ENCODE data around the gene KAZALD1. TPM values are rescaled to one million over a fixed set of nuclear protein-coding genes. Genes with fewer than 3 reads are reported as not detected.

Gene KAZALD1
- total and polyA plus RNA-seq, 11 donors, result 1.9 to 11.1 (median 7.4) TPM

DNA sequence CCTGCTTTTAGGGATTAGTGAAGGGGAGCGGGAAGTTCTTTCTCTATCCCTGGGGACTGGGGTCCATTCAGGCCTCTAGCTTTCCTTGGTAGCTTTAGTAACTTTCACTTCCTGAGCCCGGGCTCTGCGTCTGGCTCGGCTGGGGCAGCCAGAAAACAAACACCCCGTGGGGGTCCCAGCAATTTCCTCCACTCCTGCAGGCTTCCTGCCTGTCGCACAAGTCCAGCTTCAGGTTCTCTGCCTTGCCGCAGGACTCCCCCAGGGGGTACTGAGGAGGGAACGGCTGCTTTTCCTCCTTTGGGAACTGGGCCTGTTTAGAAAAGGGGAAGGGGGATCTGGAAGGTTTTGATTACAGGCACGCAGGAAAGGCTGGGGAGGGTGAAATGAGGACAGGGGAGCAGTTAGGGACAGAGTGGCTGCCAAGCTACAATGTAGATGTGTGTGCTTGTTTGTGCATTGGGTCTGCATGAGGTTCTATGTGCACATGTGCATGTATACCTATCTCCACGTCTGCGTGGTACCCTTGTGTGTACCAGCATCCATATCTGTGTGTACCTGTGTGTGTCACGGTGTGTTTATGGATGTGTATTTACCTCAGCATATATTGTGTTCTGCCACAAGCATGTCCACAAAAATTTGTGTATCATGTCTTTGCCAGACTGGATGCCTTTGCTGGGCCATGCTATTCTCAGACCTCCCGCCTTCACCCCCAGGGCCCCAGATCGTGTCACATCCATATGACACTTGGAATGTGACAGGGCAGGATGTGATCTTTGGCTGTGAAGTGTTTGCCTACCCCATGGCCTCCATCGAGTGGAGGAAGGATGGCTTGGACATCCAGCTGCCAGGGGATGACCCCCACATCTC lies 2.0 kb downstream of the KAZALD1 start:
- peaks cover 0 to 34% (median 0%) of the 10 kb centered on the region in 9 donors for H3K27me3 ChIP-seq
- H3K4me3 ChIP-seq, result peak overlapping the region in 9 of 12 donors; percentile 72 to 88 (median 81)
- ATAC-seq (no peak), DNase-seq (peak in 4 of 5 donors; percentile 48 to 58 (median 52))
- no peaks in the 10 kb centered on the region for H3K9me3 ChIP-seq
- intact Hi-C loops (cut with DNase I), result loop anchor here in 3 of 10 donors (5.0 to 10.0 kb wide), 2 partner anchors 66 to 69 kb away; partner anchors contain the start of gene LZTS2 (in 3 of the 3)
- TF ChIP-seq POLR2A (IDR thresholded peaks at IDR 0.05) (no peak), CTCF (IDR thresholded peaks at IDR 0.05) (no peak)
- WGBS, 4 donors, result 39 to 54% (median 46%) methylated on average over 14 to 15 of the region's 15 CpGs
- H3K36me3 ChIP-seq, result no peaks in the 10 kb centered on the region
- peaks cover 0 to 75% (median 54%) of the 10 kb centered on the region in 12 donors for H3K4me1 ChIP-seq
- peak overlapping the region in 10 of 12 donors; percentile 93 to 100 (median 98) for H3K27ac ChIP-seq

DNA sequence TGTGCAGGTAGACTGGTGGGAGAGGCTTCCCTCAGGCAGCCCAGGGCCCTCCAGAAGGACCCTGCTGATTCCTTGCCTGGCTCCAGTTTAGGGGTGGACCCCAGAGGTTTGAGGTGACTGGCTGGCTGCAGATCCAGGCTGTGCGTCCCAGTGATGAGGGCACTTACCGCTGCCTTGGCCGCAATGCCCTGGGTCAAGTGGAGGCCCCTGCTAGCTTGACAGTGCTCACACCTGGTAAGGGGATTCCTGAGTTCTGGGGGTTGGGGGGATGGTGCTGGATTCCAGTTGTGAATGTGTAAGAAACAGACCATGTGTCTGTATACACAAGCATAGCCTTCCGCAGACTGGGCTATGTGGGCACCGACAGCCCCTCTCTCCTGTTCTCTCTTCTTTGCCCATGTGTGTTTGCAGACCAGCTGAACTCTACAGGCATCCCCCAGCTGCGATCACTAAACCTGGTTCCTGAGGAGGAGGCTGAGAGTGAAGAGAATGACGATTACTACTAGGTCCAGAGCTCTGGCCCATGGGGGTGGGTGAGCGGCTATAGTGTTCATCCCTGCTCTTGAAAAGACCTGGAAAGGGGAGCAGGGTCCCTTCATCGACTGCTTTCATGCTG lies 2.7 kb downstream of the KAZALD1 start:
- intact Hi-C loops (cut with DNase I), result loop anchor here in 4 of 10 donors (5.0 to 10.0 kb wide), 3 partner anchors 32 to 70 kb away; partner anchors contain the start of genes LZTS2 (in 4 of the 4), PDZD7 (in 1 of the 4) and SFXN3 (in 1 of the 4)
- 85 to 91% (median 88%) methylated on average over 7 to 9 of the region's 9 CpGs for WGBS, 4 donors
- Histone ChIP-seq H3K9me3 (no peaks in the 10 kb centered on the region), H3K27ac (peak overlapping the region in 9 of 12 donors; percentile 29 to 99 (median 98)), H3K27me3 (peaks cover 0 to 34% (median 0%) of the 10 kb centered on the region in 9 donors), H3K4me1 (peaks cover 0 to 74% (median 54%) of the 10 kb centered on the region in 12 donors), H3K4me3 (no peak overlapping the region), H3K36me3 (no peaks in the 10 kb centered on the region)
- no peak for DNase-seq
- no peak for TF ChIP-seq CTCF (IDR thresholded peaks at IDR 0.05)
- TF ChIP-seq POLR2A (IDR thresholded peaks at IDR 0.05), result no peak
- ATAC-seq, result no peak

GRCh38 chr10:101065481-101066145 lies 3.8 kb downstream of the KAZALD1 start:
- intact Hi-C loops (cut with DNase I), result loop anchor here in 7 of 10 donors (2.0 to 10.0 kb wide), 5 partner anchors 23 to 71 kb away; partner anchors contain the start of genes LZTS2 (in 2 of the 7), PDZD7 (in 1 of the 7) and SFXN3 (in 1 of the 7)
- DNase-seq (no peak), ATAC-seq (no peak)
- Histone ChIP-seq H3K4me1 (peaks cover 0 to 69% (median 49%) of the 10 kb centered on the region in 12 donors), H3K4me3 (peak overlapping the region in 10 of 12 donors; percentile 48 to 66 (median 59)), H3K36me3 (no peaks in the 10 kb centered on the region), H3K27ac (peak overlapping the region; percentile 66 to 99 (median 84)), H3K27me3 (peaks cover 0 to 34% (median 0%) of the 10 kb centered on the region in 9 donors), H3K9me3 (no peaks in the 10 kb centered on the region)
- TF ChIP-seq POLR2A (IDR thresholded peaks at IDR 0.05) (no peak), CTCF (IDR thresholded peaks at IDR 0.05) (no peak)
- 62 to 75% (median 69%) methylated on average over 3 of the region's 3 CpGs for WGBS, 4 donors
